GM23338 (cell line): ENCODE measurements around the gene PBXIP1. TPM values are rescaled to one million over a fixed set of nuclear protein-coding genes. Genes with fewer than 3 reads are reported as not detected.

Source experiments
- ATAC-seq: fragments of 200-7000 bp; cut with Tn5 transposase; 3 replicates; pipeline ENCODE4 v1.9.1; 2020
- DNase-seq: peaks from one replicate; pipeline ENCODE4 v3.0.0-alpha.2; 2015; ENCODE audit warnings: low spot score
- H2AFZ ChIP-seq: fragments of 200-600 bp; sonication (generic); 2 replicates; pipeline ENCODE4 v1.8.0; 2016; ENCODE audit warnings: antibody characterized with exemption, mild to moderate bottlenecking, moderate library complexity
- H3F3A ChIP-seq: fragments of 200-600 bp; sonication (generic); replicated peaks from 2 replicates; pipeline ENCODE4 v1.8.0; 2017; ENCODE audit warnings: antibody characterized with exemption, mixed run types, low read depth
- H3K27ac ChIP-seq: fragments of 200-600 bp; sonication (generic); 2 replicates; pipeline ENCODE4 v1.6.1; 2016; ENCODE audit warnings: low read depth
- H3K27me3 ChIP-seq: fragments of 200-600 bp; sonication (generic); 2 replicates; pipeline ENCODE4 v1.8.0; 2016; ENCODE audit warnings: mild to moderate bottlenecking, mixed run types, moderate library complexity; ENCODE audit not compliant: insufficient read depth
- H3K36me3 ChIP-seq: fragments of 200-600 bp; sonication (generic); 2 replicates; pipeline ENCODE4 v1.8.0; 2016; ENCODE audit warnings: mild to moderate bottlenecking; ENCODE audit not compliant: insufficient read depth
- H3K4me1 ChIP-seq: fragments of 200-600 bp; sonication (generic); 2 replicates; pipeline ENCODE4 v1.8.0; 2016; ENCODE audit warnings: mild to moderate bottlenecking, moderate library complexity; ENCODE audit not compliant: insufficient read depth
- H3K4me2 ChIP-seq: fragments of 200-600 bp; sonication (generic); 2 replicates; pipeline ENCODE4 v1.7.1; 2017; ENCODE audit warnings: mixed run types
- H3K4me3 ChIP-seq: fragments of 200-600 bp; sonication (generic); 2 replicates; pipeline ENCODE4 v1.6.1; 2016; ENCODE audit warnings: mixed run types
- H3K79me2 ChIP-seq: fragments of 200-600 bp; sonication (generic); replicated peaks from 2 replicates; pipeline ENCODE4 v1.8.0; 2017; ENCODE audit warnings: mild to moderate bottlenecking; ENCODE audit not compliant: insufficient read depth
- H3K9me2 ChIP-seq: fragments of 200-600 bp; sonication (generic); 2 replicates; pipeline ENCODE4 v1.8.0; 2017; ENCODE audit not compliant: insufficient read depth
- H4K20me1 ChIP-seq: fragments of 200-600 bp; sonication (generic); replicated peaks from 2 replicates; pipeline ENCODE4 v1.8.0; 2017; ENCODE audit warnings: mild to moderate bottlenecking; ENCODE audit not compliant: insufficient read depth
- H3K27ac Mint-ChIP-seq: 2 replicates; pipeline ENCODE4 v1.8.0; 2020; ENCODE audit warnings: inconsistent platforms, mild to moderate bottlenecking, moderate library complexity, mixed read lengths
- H3K27me3 Mint-ChIP-seq: 3 replicates; pipeline ENCODE4 v1.8.0; 2022; ENCODE audit warnings: low read depth, mild to moderate bottlenecking, moderate library complexity, mixed read lengths, inconsistent platforms; ENCODE audit not compliant: insufficient read depth, poor library complexity
- H3K36me3 Mint-ChIP-seq: 3 replicates; pipeline ENCODE4 v1.8.0; 2021; ENCODE audit warnings: low read depth, mild to moderate bottlenecking, inconsistent platforms, moderate library complexity, mixed read lengths
- H3K4me1 Mint-ChIP-seq: 3 replicates; pipeline ENCODE4 v1.8.0; 2020; ENCODE audit warnings: mild to moderate bottlenecking, inconsistent platforms, mixed read lengths
- H3K4me3 Mint-ChIP-seq: 3 replicates; pipeline ENCODE4 v1.8.0; 2021; ENCODE audit warnings: moderate library complexity, mild to moderate bottlenecking, inconsistent platforms, mixed read lengths
- H3K9me3 Mint-ChIP-seq: 3 replicates; pipeline ENCODE4 v1.8.0; 2020; ENCODE audit warnings: moderate library complexity, mild to moderate bottlenecking, inconsistent platforms, mixed read lengths
- POLR2AphosphoS5 ChIP-seq: IDR thresholded peaks from 2 replicates; pipeline ENCODE4 v1.6.1; 2016; ENCODE audit warnings: antibody characterized with exemption, low read depth
- STAT1 ChIP-seq: IDR thresholded peaks from one replicate; pipeline ENCODE4 v1.6.1; 2016; ENCODE audit warnings: antibody characterized with exemption; ENCODE audit not compliant: unreplicated experiment
- polyA plus RNA-seq: library from polyadenylated mRNA; unstranded; fragments of >200 nt; fragmentation: Nextera tagmentation; extraction: Ambion mirVana; gene quantifications from 2 replicates; pipeline ENCODE4 v1.2.1, GENCODE V29; 2016
- total RNA-seq: library from RNA; depleted of rRNA; stranded (reverse); fragments of >200 nt; shearing (Covaris generic); gene quantifications from 2 replicates; pipeline ENCODE4 v1.2.3, GENCODE V29; 2014
- TF ChIP-seq, protein P1 (sequence below): IDR thresholded peaks from 2 replicates; pipeline ENCODE4 v1.6.1; 2016; ENCODE audit warnings: antibody characterized with exemption
- TF ChIP-seq, protein P2 (sequence below): fragments of 250-450 bp; sonication (Bioruptor Pico); IDR thresholded peaks from 2 replicates; pipeline ENCODE4 v1.5.0; 2020; ENCODE audit warnings: mild to moderate bottlenecking, moderate library complexity

PBXIP1 gene
- total and polyA plus RNA-seq, 2 experiments from 2014 or later = 7.0 to 31.8 TPM

DNA sequence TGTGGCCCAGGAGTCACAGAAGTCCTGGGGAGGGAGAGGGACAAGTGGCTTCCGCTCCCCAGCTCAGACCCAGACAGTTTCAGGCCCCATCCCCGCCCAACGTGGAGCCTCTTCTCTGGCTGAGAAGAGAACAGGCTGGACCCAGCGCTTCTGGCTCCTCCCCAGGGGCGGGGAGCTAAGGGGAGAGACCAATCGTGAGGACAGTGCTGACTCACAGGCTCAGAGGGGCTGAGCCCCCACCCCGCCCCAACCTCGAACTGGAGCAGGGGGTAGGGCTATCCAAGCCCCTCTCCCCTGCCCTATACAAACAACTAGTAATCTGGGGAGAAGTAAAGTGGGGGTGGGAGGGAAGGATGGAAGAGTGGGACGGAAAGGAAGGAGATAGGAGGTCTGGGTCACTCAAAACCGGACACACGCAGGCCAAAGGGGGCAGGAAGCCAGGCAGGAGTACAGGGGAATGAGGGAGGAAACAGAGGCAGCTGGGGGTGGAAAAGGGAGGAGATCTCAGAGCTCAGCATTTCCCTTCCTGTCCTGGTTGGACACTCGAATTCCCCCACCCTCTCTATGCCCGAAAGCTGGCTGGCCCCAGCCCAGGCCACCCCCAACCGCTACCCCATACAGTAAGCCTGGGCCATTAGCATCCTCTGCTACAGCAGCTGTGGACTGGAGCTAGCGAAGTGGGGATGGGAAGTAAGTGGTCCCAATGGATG is 14.9 kb upstream of the PBXIP1 start, which contains the start of gene SHC1:
Gene SHC1, minus strand, starts transcription at position 117 of the 710 bp plus-strand sequence. CDS start 221 bp downstream, outside the sequence.
- Histone ChIP-seq H3K79me2 (peaks cover 51% of the 10 kb centered on the region), H3K4me1 (peaks cover 16% of the 10 kb centered on the region)
- peaks cover 40% of the 10 kb centered on the region for H3K36me3 Mint-ChIP-seq

More for the DNA sequence above, 14.9 kb upstream of the PBXIP1 start, which contains the start of gene SHC1:
- Histone ChIP-seq H3K9me2 (no peaks in the 10 kb centered on the region), H3K36me3 (peaks cover 18% of the 10 kb centered on the region), H3K27me3 (no peaks in the 10 kb centered on the region), H3K4me2 (peak within 1 kb of the TSS; percentile 90), H3F3A (peaks cover 25% of the 10 kb centered on the region), H2AFZ (no peak within 1 kb of the TSS), H3K27ac (peak within 1 kb of the TSS; percentile 97), H4K20me1 (peaks cover 15% of the 10 kb centered on the region), H3K4me3 (peak within 1 kb of the TSS; percentile 82)
- H3K27ac Mint-ChIP-seq = peak within 1 kb of the TSS; percentile 88
- H3K27me3 Mint-ChIP-seq = peaks cover 14% of the 10 kb centered on the region
- TF ChIP-seq, protein P1, sequence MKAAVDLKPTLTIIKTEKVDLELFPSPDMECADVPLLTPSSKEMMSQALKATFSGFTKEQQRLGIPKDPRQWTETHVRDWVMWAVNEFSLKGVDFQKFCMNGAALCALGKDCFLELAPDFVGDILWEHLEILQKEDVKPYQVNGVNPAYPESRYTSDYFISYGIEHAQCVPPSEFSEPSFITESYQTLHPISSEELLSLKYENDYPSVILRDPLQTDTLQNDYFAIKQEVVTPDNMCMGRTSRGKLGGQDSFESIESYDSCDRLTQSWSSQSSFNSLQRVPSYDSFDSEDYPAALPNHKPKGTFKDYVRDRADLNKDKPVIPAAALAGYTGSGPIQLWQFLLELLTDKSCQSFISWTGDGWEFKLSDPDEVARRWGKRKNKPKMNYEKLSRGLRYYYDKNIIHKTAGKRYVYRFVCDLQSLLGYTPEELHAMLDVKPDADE = peak; percentile 70
- TF ChIP-seq STAT1 = no peak
- peak; percentile 97 for TF ChIP-seq POLR2AphosphoS5
- TF ChIP-seq, protein P2, sequence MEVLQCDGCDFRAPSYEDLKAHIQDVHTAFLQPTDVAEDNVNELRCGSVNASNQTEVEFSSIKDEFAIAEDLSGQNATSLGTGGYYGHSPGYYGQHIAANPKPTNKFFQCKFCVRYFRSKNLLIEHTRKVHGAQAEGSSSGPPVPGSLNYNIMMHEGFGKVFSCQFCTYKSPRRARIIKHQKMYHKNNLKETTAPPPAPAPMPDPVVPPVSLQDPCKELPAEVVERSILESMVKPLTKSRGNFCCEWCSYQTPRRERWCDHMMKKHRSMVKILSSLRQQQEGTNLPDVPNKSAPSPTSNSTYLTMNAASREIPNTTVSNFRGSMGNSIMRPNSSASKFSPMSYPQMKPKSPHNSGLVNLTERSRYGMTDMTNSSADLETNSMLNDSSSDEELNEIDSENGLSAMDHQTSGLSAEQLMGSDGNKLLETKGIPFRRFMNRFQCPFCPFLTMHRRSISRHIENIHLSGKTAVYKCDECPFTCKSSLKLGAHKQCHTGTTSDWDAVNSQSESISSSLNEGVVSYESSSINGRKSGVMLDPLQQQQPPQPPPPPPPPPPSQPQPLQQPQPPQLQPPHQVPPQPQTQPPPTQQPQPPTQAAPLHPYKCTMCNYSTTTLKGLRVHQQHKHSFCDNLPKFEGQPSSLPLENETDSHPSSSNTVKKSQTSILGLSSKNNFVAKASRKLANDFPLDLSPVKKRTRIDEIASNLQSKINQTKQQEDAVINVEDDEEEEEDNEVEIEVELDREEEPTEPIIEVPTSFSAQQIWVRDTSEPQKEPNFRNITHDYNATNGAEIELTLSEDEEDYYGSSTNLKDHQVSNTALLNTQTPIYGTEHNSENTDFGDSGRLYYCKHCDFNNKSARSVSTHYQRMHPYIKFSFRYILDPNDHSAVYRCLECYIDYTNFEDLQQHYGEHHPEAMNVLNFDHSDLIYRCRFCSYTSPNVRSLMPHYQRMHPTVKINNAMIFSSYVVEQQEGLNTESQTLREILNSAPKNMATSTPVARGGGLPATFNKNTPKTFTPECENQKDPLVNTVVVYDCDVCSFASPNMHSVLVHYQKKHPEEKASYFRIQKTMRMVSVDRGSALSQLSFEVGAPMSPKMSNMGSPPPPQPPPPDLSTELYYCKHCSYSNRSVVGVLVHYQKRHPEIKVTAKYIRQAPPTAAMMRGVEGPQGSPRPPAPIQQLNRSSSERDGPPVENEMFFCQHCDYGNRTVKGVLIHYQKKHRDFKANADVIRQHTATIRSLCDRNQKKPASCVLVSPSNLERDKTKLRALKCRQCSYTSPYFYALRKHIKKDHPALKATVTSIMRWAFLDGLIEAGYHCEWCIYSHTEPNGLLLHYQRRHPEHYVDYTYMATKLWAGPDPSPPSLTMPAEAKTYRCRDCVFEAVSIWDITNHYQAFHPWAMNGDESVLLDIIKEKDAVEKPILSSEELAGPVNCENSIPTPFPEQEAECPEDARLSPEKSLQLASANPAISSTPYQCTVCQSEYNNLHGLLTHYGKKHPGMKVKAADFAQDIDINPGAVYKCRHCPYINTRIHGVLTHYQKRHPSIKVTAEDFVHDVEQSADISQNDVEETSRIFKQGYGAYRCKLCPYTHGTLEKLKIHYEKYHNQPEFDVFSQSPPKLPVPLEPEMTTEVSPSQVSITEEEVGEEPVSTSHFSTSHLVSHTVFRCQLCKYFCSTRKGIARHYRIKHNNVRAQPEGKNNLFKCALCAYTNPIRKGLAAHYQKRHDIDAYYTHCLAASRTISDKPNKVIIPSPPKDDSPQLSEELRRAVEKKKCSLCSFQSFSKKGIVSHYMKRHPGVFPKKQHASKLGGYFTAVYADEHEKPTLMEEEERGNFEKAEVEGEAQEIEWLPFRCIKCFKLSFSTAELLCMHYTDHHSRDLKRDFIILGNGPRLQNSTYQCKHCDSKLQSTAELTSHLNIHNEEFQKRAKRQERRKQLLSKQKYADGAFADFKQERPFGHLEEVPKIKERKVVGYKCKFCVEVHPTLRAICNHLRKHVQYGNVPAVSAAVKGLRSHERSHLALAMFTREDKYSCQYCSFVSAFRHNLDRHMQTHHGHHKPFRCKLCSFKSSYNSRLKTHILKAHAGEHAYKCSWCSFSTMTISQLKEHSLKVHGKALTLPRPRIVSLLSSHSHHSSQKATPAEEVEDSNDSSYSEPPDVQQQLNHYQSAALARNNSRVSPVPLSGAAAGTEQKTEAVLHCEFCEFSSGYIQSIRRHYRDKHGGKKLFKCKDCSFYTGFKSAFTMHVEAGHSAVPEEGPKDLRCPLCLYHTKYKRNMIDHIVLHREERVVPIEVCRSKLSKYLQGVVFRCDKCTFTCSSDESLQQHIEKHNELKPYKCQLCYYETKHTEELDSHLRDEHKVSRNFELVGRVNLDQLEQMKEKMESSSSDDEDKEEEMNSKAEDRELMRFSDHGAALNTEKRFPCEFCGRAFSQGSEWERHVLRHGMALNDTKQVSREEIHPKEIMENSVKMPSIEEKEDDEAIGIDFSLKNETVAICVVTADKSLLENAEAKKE (CRISPR knock-in tag) = no peak
- peak; percentile 57 for ATAC-seq
- DNase-seq = peak; percentile 97
- H3K4me3 Mint-ChIP-seq = no peak within 1 kb of the TSS
- H3K9me3 Mint-ChIP-seq = peaks cover 3% of the 10 kb centered on the region; the same call in 1 of the 3 replicates
- peaks cover 36% of the 10 kb centered on the region for H3K4me1 Mint-ChIP-seq
